HTERT RPE-1 (cell line): ENCODE data around the gene SLC36A1.
"Not testable (repeated sequence)": the region's sequence is repeated elsewhere in the genome, so short reads cannot be mapped to it uniquely, and the experiment has no call there.

ENCODE experiments used
- in situ Hi-C: fragments of 300-500 bp; cut with MboI; formaldehyde crosslinking; loops from 4 replicates; pipeline ENCODE4 v1.14.3; 2020; ENCODE audit warnings: low sequenced_read_pairs

The SLC36A1 gene

GRCh38 chr5:151483176-151483575, 35.8 kb downstream of the SLC36A1 start:
- in situ Hi-C loops, result no loop called here

- in situ Hi-C loops, result no loop called here
These were observed 36.2 kb downstream of the SLC36A1 start for GRCh38 chr5:151483647-151484046.

GRCh38 chr5:151487544-151487943, 40.1 kb downstream of the SLC36A1 start:
- in situ Hi-C loops, result no loop called here

GRCh38 chr5:151490627-151491026, 43.2 kb downstream of the SLC36A1 start:
- in situ Hi-C loops, result no loop called here

GRCh38 chr5:151491062-151491461, 43.7 kb downstream of the SLC36A1 start:
- in situ Hi-C loops, result no loop called here

GRCh38 chr5:151492729-151493128, 45.3 kb downstream of the SLC36A1 start:
- in situ Hi-C loops, result no loop called here

- in situ Hi-C loops, result no loop called here
These were observed 46.3 kb downstream of the SLC36A1 start for GRCh38 chr5:151493665-151494064.

- in situ Hi-C loops, result no loop called here
These were observed 47.9 kb downstream of the SLC36A1 start for GRCh38 chr5:151495320-151495719.

- in situ Hi-C loops, result no loop called here
These were observed 48.7 kb downstream of the SLC36A1 start for GRCh38 chr5:151496041-151496484.

- in situ Hi-C loops, result no loop called here
These were observed 50.1 kb downstream of the SLC36A1 start for GRCh38 chr5:151497391-151498002.

- in situ Hi-C loops, result no loop called here
These were observed 51.2 kb downstream of the SLC36A1 start for GRCh38 chr5:151498395-151499155.

- in situ Hi-C loops, result no loop called here
These were observed 52.2 kb downstream of the SLC36A1 start for GRCh38 chr5:151499501-151500035.

- in situ Hi-C loops, result no loop called here
These were observed 56.6 kb downstream of the SLC36A1 start for GRCh38 chr5:151504006-151504405.

- in situ Hi-C loops, result not testable (repeated sequence)
These were observed 60.9 kb downstream of the SLC36A1 start for GRCh38 chr5:151508308-151508707.

- in situ Hi-C loops, result no loop called here
These were observed 61.8 kb downstream of the SLC36A1 start for GRCh38 chr5:151509231-151509630.

- in situ Hi-C loops, result no loop called here
These were observed 62.4 kb downstream of the SLC36A1 start for GRCh38 chr5:151509836-151510235.

- in situ Hi-C loops, result no loop called here
These were observed 69.9 kb downstream of the SLC36A1 start for GRCh38 chr5:151517122-151517920.

- in situ Hi-C loops, result no loop called here
These were observed 72.9 kb downstream of the SLC36A1 start for GRCh38 chr5:151520294-151520693.

GRCh38 chr5:151522226-151522625, 74.8 kb downstream of the SLC36A1 start:
- in situ Hi-C loops, result no loop called here

- in situ Hi-C loops, result no loop called here
These were observed 75.9 kb downstream of the SLC36A1 start for GRCh38 chr5:151523335-151523734.

- in situ Hi-C loops, result no loop called here
These were observed 80.8 kb downstream of the SLC36A1 start for GRCh38 chr5:151528153-151528552.
